Measurements from ENCODE around the gene TOX3.

DNA sequence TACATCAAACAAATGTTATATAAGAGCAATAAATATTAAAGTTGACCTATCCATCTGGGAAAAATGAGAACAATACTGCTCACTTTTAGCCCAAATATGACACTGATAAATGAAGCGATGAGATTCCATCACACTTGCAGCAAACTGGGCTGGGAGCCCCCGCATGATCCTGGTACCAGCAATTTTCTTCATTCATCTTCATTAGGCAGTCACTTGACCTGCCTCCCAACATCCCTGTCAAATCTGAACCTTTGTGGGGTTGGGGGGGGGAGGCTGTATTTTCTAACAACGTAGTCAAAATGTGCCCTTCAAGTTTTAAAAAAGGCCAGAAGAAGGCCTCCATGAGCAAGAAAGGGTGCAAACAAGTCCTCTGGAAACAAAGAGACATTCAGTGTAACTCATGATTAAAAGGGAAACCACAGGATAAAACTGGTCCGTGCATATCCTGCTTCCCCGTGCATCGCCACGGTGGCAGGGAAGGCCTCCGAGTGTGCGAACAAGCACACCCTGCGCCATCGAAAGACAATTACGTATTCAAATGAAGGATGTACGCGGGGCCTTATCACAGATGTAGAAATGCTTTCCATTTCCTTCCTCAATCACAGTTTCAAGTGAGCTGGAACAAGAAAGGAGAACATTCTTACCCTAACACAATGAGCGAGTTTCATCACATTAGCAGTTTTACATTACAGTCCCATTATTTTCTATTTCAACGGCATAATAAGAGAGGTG, 48.4 kb downstream of the TOX3 start:
- TF ChIP-seq, protein P1, sequence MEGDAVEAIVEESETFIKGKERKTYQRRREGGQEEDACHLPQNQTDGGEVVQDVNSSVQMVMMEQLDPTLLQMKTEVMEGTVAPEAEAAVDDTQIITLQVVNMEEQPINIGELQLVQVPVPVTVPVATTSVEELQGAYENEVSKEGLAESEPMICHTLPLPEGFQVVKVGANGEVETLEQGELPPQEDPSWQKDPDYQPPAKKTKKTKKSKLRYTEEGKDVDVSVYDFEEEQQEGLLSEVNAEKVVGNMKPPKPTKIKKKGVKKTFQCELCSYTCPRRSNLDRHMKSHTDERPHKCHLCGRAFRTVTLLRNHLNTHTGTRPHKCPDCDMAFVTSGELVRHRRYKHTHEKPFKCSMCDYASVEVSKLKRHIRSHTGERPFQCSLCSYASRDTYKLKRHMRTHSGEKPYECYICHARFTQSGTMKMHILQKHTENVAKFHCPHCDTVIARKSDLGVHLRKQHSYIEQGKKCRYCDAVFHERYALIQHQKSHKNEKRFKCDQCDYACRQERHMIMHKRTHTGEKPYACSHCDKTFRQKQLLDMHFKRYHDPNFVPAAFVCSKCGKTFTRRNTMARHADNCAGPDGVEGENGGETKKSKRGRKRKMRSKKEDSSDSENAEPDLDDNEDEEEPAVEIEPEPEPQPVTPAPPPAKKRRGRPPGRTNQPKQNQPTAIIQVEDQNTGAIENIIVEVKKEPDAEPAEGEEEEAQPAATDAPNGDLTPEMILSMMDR (IDR thresholded peaks at IDR 0.05; ENCODE audit: extremely low read depth in 1 of 2, insufficient read depth in 1 of 2, low read depth in 1 of 2, low read length in 2 of 2): no peak
- TF ChIP-seq, protein P2, sequence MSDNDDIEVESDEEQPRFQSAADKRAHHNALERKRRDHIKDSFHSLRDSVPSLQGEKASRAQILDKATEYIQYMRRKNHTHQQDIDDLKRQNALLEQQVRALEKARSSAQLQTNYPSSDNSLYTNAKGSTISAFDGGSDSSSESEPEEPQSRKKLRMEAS (IDR thresholded peaks at IDR 0.05; ENCODE audit: insufficient read depth, insufficient read length): no peak
- TF ChIP-seq GATA2 (IDR thresholded peaks at IDR 0.05; ENCODE audit: insufficient read depth, insufficient read length, low read depth, low read length): no peak
- no peak for TF ChIP-seq JUN (IDR thresholded peaks at IDR 0.05; ENCODE audit: borderline replicate concordance, insufficient read depth, insufficient read length, low read depth)
- no peak for TF ChIP-seq POLR2AphosphoS5 (IDR thresholded peaks at IDR 0.05; ENCODE audit: insufficient read depth, low read depth, low read length)
- TF ChIP-seq POLR2A (IDR thresholded peaks at IDR 0.05; ENCODE audit: low read depth, low read length): no peak
- no peak for TF ChIP-seq EZH2 (IDR thresholded peaks at IDR 0.05; ENCODE audit: borderline replicate concordance, low read depth, low read length, severe bottlenecking)
- TF ChIP-seq MYC (IDR thresholded peaks at IDR 0.05; ENCODE audit: low read depth, low read length): no peak
- TF ChIP-seq FOS (IDR thresholded peaks at IDR 0.05; ENCODE audit: borderline replicate concordance, insufficient read depth, low read length): no peak
